Subcutaneous adipose tissue (tissue), 4 donors: ENCODE measurements around the gene LRRTM2. TPM values are rescaled to one million over a fixed set of nuclear protein-coding genes. Genes with fewer than 3 reads are reported as not detected.

Experiments used
- total RNA-seq, 4 donors: library from RNA; depleted of rRNA; stranded (reverse); fragments of >200 nt; gene quantifications; one replicate each; pipeline ENCODE4 v1.1.0, GENCODE V29; 2016
- TF ChIP-seq, protein P1 (sequence below): fragments of 450-650 bp; IDR thresholded peaks from one replicate; pipeline ENCODE4 v1.5.1; 2016; ENCODE audit warnings: low read depth, mild to moderate bottlenecking, control low read depth, antibody characterized with exemption, moderate library complexity

LRRTM2 gene
- total RNA-seq, 4 donors from 2014 or later = 0.34 to 8.9 (median 1.1) TPM

DNA sequence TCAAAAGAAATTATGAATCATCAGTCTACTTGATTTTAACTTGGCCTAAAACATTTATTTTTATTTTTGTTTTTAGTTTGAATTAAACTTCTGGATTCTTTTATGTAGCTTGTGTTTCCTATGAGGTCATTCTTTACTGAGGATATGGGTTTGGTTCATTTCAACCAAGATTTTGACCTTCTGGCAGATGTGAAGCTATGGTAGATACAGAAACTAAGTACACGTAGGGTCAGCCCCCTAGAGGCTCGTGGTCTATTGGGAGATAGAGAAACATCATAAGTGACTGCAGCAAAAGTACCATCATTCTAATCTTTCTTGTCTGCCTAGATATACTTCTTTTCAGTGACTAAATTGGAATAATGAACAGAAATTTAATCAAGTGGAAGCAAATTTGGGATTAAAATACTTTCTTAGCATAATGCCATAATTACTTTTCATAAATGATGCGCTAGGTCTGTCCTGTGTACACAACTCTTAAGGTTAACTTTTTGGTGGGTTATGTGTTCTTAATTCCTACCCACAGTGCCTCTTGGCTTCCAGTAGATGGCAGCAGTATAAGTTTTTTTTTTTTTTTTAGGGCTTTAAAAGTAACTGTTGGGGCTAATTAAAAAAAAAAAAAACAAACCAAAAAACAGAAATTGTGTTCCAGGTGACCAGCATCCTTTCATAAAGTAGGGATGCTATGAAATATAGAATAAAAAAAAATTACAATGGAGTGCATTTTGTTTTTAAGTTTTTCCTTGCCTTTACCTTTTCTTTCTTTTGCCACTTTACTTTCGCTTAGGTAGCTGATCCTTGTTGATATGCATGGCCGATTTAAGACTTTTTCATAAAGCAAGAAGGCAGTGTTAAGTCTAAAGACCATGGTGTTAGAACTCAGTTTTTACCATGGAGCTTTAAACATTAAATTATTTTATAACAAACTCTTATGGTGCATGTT lies 49.9 kb downstream of the LRRTM2 start:
- TF ChIP-seq, protein P1, sequence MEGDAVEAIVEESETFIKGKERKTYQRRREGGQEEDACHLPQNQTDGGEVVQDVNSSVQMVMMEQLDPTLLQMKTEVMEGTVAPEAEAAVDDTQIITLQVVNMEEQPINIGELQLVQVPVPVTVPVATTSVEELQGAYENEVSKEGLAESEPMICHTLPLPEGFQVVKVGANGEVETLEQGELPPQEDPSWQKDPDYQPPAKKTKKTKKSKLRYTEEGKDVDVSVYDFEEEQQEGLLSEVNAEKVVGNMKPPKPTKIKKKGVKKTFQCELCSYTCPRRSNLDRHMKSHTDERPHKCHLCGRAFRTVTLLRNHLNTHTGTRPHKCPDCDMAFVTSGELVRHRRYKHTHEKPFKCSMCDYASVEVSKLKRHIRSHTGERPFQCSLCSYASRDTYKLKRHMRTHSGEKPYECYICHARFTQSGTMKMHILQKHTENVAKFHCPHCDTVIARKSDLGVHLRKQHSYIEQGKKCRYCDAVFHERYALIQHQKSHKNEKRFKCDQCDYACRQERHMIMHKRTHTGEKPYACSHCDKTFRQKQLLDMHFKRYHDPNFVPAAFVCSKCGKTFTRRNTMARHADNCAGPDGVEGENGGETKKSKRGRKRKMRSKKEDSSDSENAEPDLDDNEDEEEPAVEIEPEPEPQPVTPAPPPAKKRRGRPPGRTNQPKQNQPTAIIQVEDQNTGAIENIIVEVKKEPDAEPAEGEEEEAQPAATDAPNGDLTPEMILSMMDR = no peak

DNA sequence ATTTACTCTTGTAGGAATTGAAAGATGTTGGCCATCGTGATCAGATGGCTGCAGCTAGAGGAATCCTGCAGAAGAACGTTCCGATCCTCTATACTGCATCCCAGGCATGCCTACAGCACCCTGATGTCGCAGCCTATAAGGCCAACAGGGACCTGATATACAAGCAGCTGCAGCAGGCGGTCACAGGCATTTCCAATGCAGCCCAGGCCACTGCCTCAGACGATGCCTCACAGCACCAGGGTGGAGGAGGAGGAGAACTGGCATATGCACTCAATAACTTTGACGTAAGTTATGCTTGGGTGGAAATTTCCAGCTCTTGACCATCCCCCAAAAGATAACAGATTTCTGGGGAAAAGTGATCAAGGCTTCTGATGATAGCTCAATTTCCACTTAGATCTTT lies 50.6 kb downstream of the LRRTM2 start:
- TF ChIP-seq, protein P1 = no peak

DNA sequence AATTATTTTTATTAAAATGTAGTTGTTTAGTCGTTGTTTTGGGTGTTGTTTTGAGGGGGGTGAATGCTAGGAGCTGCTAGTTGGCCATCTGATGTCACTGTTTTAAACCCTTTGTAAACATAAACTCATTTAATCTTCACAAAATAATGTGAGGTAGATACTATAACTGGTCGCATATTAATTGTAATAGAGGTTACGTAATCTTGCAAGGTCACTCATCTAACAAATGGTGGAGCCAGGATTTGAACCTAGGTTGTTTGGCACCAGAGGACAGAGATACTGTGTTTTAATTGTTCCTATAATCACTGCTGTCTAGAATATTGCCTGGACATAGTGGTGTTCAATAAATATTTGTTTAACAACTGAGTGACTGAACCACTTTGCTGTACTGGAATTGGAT lies 54.4 kb downstream of the LRRTM2 start:
- TF ChIP-seq, protein P1 = no peak

DNA sequence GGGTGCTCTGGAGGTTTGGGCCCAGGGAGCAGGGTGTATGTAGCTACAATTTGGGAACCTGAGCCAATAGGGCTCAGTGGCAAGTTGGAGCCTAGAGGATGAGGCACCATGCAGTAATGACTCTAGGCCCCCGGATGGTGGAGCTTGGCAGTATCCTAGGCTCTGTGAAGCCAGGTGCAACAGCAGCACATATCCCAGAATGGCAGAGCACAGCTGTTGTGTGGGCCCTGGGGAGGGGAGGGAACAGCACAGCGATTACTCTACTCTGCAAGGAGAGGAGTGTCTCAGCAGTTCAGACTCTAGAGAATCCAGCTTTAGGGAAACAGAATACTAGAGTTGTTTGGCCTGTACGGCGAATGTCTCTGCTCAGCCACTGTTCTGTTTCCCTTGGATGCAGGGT lies 56.1 kb downstream of the LRRTM2 start:
- TF ChIP-seq, protein P1 = no peak

Other genes starting within 250 kb of the LRRTM2 start
- 100 to 1,000 TPM; 239 to 305 (median 277) TPM for gene CTNNA1, start 121.9 kb downstream of the LRRTM2 start, total RNA-seq